HUES6 (cell line): ENCODE measurements around the gene EIF4E2.
"Not testable (repeated sequence)": the region's sequence is repeated elsewhere in the genome, so short reads cannot be mapped to it uniquely, and the experiment has no call there.

ENCODE experiments used
- H3K27ac ChIP-seq: 2 replicates; pipeline ENCODE4 v1.7.0; 2013; ENCODE audit warnings: low read depth, mild to moderate bottlenecking, low read length, inconsistent platforms
- H3K27me3 ChIP-seq: 2 replicates; pipeline ENCODE4 v1.6.1; 2013; ENCODE audit warnings: low read length; ENCODE audit not compliant: control insufficient read depth, insufficient read depth
- H3K36me3 ChIP-seq: 2 replicates; pipeline ENCODE4 v1.6.1; 2013; ENCODE audit warnings: low read length; ENCODE audit not compliant: control insufficient read depth, insufficient read depth
- H3K4me1 ChIP-seq: 2 replicates; pipeline ENCODE4 v1.6.1; 2013; ENCODE audit warnings: low read length; ENCODE audit not compliant: control insufficient read depth, insufficient read depth
- H3K4me3 ChIP-seq: 2 replicates; pipeline ENCODE4 v1.5.1; 2013; ENCODE audit warnings: low read depth, low read length
- H3K9ac ChIP-seq: one replicate; pipeline ENCODE4 v1.6.1; 2013; ENCODE audit warnings: mild to moderate bottlenecking, low read length
- H3K9me3 ChIP-seq: 2 replicates; pipeline ENCODE4 v1.6.1; 2013; ENCODE audit warnings: low read depth, low read length; ENCODE audit not compliant: control insufficient read depth, insufficient read depth

The EIF4E2 gene

DNA sequence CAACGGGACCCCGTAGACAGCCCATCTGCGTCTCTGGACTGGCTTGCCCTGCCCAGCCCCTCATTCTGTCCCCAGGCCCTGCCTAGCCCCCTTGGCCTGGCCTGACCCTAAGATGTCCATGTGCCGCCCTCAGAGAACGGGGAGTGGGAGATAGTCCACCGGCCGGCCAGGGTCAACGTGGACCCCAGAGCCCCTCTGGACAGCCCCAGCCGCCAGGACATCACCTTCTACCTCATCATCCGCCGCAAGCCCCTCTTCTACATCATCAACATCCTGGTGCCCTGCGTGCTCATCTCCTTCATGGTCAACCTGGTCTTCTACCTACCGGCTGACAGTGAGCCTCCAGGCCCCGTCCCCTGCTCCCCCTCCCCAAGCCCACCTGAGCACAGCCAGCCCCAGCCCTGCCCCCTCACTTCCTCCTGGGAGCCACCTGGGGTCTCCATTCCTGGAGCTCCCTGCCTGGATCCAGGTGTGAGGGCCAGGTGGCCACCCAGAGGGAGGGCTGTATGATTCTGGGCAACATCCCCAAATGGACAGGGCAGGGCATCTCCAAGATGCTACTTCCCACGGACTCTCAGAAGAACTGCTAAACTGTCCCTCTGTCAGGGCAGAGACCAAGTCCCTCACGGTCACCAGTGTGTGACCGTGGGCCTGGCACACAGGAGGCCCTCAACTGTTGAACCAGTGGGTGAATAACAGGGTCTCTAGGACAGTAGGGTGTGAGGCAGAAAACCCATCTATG is 20.5 kb upstream of the EIF4E2 start:
- no peak overlapping the region for H3K9ac ChIP-seq
- 0 out of 2 replicates have a peak, but pooled peaks cover 2% of the 10 kb centered on the region for H3K4me1 ChIP-seq
- H3K27me3 ChIP-seq: peaks cover 14% of the 10 kb centered on the region
- no peaks in the 10 kb centered on the region for H3K36me3 ChIP-seq
- H3K27ac ChIP-seq: no peak overlapping the region
- H3K9me3 ChIP-seq: no peaks in the 10 kb centered on the region
- no peak overlapping the region for H3K4me3 ChIP-seq

DNA sequence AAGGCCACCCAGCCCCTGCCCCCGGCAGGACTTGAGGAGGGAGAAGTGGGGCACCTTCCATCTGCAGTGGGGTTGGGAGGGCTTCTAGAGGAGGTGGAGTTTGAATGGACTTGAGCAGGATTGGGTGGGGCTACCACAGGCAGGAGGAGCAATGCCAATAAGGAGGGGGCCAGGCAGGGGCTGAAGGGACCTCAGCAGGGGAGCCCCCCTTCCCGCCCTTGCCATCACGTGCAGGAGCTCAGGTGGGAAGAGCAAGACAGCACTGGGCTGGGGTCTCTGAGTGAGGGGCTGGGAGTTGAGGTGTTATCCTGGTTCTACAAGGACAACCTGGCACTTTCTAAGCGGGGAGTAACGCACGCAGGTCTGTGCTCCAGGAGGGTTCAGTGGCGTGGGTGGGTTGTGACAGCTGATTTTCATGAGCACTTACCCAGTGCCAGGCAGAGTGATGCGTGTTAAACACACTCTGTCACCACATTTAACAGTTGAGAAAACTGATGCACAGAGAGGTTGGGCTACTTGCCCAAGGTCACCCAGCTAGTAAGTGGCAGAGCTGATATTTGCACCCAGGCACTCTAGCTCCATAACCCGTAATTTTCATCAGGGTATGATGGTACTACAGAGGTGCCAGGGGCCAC is 19.7 kb upstream of the EIF4E2 start:
- Histone ChIP-seq H3K4me1 (0 out of 2 replicates have a peak, but pooled peaks cover 2% of the 10 kb centered on the region), H3K4me3 (no peak overlapping the region), H3K27me3 (peaks cover 14% of the 10 kb centered on the region)

DNA sequence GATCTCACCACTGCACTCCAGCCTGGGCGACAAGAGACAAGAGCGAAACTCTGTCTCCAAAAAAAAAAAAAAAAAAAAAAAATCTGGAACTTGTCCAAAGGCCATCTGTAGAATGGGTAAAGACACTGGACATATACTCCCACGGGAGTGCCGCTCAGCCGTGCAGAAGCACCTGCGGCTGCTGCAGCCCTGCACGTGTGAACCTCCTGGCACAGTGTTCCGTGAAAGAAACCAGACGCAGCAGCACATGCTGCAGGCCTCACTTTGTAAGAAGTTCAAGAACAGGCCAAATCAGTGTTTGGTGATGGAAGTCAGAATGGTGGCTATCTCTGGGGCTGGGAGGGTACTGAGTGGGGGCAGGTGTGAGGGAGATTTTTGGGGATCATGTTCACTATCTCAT is 18.1 kb upstream of the EIF4E2 start:
- Histone ChIP-seq H3K9me3 (peaks cover 8% of the 10 kb centered on the region), H3K27ac (no peak overlapping the region), H3K9ac (no peak overlapping the region)

More for the DNA sequence above, 19.7 kb upstream of the EIF4E2 start:
- no peak overlapping the region for H3K27ac ChIP-seq
- no peaks in the 10 kb centered on the region for H3K36me3 ChIP-seq
- H3K9ac ChIP-seq: no peak overlapping the region
- no peaks in the 10 kb centered on the region for H3K9me3 ChIP-seq

DNA sequence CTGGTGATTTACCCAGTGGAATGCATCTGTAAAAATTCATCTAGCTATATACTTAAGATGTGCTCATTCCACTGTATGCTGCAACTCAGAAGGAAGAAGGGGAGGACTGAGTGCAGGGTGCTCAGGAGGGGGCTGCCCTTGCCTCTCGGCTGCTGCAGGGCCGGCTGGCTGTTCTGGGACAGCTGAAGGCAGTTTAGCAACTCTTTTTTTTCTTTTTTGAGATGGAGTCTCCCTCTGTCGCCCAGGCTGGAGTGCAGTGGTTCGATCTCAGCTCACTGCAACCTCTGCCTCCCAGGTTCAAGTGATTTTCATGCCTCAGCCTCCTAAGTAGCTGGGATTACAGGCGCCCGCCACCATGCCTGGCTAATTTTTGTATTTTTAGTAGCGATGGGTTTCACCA is 17.7 kb upstream of the EIF4E2 start:
- not testable (repeated sequence) for H3K9ac ChIP-seq, H3K27ac ChIP-seq, H3K4me1 ChIP-seq, H3K9me3 ChIP-seq, H3K4me3 ChIP-seq, H3K36me3 ChIP-seq
- peaks cover 13% of the 10 kb centered on the region for H3K27me3 ChIP-seq

More for the DNA sequence above, 18.1 kb upstream of the EIF4E2 start:
- peaks cover 14% of the 10 kb centered on the region for H3K27me3 ChIP-seq
- no peak overlapping the region for H3K4me3 ChIP-seq
- H3K4me1 ChIP-seq: 0 out of 2 replicates have a peak, but pooled peaks cover 2% of the 10 kb centered on the region
- no peaks in the 10 kb centered on the region for H3K36me3 ChIP-seq

DNA sequence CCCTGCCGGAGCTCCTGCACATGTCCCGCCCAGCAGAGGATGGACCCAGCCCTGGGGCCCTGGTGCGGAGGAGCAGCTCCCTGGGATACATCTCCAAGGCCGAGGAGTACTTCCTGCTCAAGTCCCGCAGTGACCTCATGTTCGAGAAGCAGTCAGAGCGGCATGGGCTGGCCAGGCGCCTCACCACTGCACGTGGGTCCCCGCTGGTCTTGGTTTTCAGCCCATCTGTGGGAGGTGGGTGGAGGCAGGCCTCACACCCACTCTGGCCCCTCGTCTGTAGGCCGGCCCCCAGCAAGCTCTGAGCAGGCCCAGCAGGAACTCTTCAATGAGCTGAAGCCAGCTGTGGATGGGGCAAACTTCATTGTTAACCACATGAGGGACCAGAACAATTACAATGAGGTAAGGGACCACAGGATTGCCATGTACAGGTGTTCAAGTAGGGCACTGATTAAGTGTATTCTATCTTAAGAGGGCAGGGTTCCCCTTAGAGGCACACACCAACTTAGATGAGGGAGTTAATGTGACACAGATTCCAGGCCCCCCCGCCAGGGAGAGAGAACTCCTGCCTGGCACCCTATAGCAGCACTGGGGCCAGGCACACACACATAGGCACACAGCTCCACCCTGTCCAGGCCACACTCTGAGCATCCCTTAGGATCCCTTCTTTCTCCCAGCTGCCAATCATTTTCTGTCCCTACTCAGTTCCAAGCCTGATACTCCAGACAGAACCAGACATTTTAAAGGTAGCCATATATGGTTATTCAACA is 16.4 kb upstream of the EIF4E2 start:
- peaks cover 8% of the 10 kb centered on the region for H3K9me3 ChIP-seq
- H3K27ac ChIP-seq: no peak overlapping the region
- H3K4me3 ChIP-seq: no peak overlapping the region
- peaks cover 13% of the 10 kb centered on the region for H3K4me1 ChIP-seq
- peaks cover under 1% of the 10 kb centered on the region; the same call in 1 of the 2 replicates for H3K27me3 ChIP-seq
- no peak overlapping the region for H3K9ac ChIP-seq
- no peaks in the 10 kb centered on the region for H3K36me3 ChIP-seq

DNA sequence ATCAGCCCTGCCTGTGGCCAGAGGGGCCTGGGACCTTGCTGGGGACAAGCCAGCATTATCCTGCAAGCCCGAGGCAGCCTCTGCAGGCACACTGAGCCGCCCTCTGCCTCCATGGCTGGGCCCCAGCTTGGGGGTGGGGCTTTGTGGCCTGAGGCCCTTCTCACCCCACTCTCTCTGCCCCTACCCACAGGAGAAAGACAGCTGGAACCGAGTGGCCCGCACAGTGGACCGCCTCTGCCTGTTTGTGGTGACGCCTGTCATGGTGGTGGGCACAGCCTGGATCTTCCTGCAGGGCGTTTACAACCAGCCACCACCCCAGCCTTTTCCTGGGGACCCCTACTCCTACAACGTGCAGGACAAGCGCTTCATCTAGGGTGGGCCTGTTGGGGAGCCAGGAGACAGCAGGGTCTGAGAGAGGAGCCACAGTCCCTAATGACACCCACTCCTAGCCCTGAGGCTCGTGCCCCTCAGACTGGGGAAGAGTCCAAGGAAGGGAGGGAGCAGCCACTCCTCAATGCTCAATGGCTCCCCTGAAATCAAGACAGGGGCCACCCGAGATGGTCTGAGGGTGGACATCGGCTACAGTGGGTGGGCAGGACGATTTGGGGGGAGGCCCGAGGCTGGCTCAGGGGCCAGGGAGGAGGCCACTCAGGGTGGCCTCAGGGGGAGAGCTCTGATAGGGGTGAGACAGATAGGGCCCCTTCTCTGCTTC is 15.4 kb upstream of the EIF4E2 start:
- H3K27ac ChIP-seq: no peak overlapping the region
- H3K4me1 ChIP-seq: peaks cover 22% of the 10 kb centered on the region
- H3K9me3 ChIP-seq: peaks cover 8% of the 10 kb centered on the region
- no peak overlapping the region for H3K4me3 ChIP-seq
- no peaks in the 10 kb centered on the region for H3K36me3 ChIP-seq
- H3K27me3 ChIP-seq: no peaks in the 10 kb centered on the region
- no peak overlapping the region for H3K9ac ChIP-seq

DNA sequence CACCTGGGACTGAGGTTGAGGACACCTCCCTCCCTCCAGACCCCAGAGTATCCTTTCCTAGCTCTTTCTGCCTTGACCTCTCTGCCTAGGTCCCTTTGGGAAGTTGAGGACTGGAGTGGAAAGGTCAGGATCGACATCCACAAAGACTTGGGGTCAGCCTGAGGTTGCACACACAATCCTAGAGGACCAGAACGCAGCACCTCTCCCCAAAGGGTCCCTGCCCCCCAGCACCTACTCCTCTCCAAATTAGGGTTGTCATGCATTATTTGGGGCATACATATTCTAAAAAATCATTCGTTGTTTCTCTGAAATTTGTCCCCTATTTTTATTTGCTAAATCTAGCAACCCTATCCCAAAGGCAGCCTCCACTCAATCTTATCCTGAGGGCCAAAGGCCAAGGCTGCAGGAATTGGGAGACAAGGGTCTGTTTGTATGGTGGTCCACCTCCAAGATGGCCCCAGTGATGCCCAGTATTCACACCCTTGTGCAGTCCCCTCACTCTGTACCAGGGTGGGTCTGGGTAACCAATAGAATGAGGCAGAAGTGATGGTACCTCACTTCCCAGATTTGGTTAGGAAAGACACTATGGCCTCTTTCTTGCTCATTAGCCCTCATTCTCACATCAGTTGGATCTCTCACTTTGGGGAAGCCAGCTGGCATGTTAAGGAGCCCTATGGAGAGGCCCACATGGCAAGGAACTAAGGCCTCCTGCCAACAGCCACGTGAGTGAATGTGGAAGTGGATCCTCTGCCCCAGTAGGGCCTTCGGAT is 14.5 kb upstream of the EIF4E2 start:
- H3K36me3 ChIP-seq: no peaks in the 10 kb centered on the region
- no peaks in the 10 kb centered on the region for H3K27me3 ChIP-seq
- H3K27ac ChIP-seq: no peak overlapping the region
- H3K9me3 ChIP-seq: peaks cover 8% of the 10 kb centered on the region
- H3K9ac ChIP-seq: no peak overlapping the region
- H3K4me3 ChIP-seq: no peak overlapping the region
- H3K4me1 ChIP-seq: peaks cover 26% of the 10 kb centered on the region

DNA sequence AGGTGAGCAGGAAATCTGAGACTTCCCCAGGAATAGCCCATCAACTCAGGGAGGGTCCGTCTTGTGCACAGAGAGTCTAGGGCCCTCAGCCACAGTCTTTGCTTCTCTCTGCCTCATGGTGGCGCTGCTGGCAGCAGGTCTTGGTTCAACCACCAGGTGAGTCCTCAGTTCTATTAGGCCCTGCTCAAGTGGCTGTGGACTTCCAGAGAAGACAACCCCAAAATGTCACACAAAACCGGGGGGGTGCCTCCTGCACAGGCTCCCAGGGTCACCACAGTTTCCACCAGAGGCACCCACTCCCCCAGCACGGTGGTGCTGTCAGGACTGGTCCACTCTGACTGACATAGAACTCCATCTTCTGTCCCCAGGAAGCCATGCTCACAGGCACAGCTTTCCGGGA is 13.4 kb upstream of the EIF4E2 start:
- Histone ChIP-seq H3K36me3 (no peaks in the 10 kb centered on the region), H3K4me1 (peaks cover 26% of the 10 kb centered on the region), H3K9me3 (peaks cover 8% of the 10 kb centered on the region)

DNA sequence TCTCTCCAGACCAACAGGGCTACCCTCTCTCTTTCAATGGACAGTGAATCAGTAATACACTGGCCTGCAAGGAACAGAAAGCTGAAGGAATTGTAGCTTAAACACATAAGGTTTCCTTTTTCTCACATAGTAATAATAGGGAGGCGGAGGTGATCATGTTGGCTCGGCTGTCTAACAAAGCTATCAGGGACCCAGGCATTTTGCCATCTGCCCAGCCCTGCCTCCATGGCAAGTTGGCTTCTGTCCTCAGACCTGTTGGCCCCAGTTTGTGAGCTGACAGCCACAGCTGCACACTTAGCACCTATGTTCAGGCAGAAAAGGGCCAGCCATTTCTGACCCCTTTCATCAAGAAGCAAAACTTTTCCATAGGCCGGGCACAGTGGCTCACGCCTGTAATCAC is 13.0 kb upstream of the EIF4E2 start:
- H3K9ac ChIP-seq: no peak overlapping the region
- no peaks in the 10 kb centered on the region for H3K27me3 ChIP-seq
- H3K9me3 ChIP-seq: peaks cover 8% of the 10 kb centered on the region
- H3K27ac ChIP-seq: no peak overlapping the region
- no peak overlapping the region for H3K4me3 ChIP-seq
- H3K4me1 ChIP-seq: peaks cover 26% of the 10 kb centered on the region
- no peaks in the 10 kb centered on the region for H3K36me3 ChIP-seq

More for the DNA sequence above, 13.4 kb upstream of the EIF4E2 start:
- H3K27me3 ChIP-seq: no peaks in the 10 kb centered on the region
- H3K9ac ChIP-seq: no peak overlapping the region
- no peak overlapping the region for H3K27ac ChIP-seq
- no peak overlapping the region for H3K4me3 ChIP-seq

DNA sequence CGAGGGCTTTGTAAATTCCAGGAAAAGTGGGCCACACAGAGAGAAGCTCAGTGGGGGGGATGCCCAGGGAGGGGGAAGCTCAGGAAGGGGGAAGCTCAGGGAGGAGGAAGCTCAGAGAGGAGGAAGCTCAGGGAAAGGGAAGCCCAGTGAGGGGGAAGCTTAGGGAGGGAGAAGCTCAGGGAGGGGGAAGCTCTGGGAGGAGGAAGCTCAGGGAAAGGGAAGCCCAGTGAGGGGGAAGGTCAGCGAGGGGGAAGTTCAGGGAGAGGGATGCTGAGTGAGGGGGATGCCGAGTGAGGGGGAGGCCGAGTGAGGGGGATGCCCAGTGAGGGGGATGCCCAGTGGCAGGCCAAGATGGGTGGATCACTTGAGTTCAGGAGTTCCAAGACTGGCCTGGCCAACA is 11.8 kb upstream of the EIF4E2 start:
- H3K27me3 ChIP-seq: no peaks in the 10 kb centered on the region

More for the DNA sequence above, 11.8 kb upstream of the EIF4E2 start:
- peaks cover 26% of the 10 kb centered on the region for H3K4me1 ChIP-seq
- H3K9me3 ChIP-seq: peaks cover 8% of the 10 kb centered on the region
- H3K27ac ChIP-seq: no peak overlapping the region
- no peak overlapping the region for H3K9ac ChIP-seq
- no peak overlapping the region for H3K4me3 ChIP-seq
- no peaks in the 10 kb centered on the region for H3K36me3 ChIP-seq
